Measurements from ENCODE around the gene CPSF2. TPM values are rescaled to one million over a fixed set of nuclear protein-coding genes. Genes with fewer than 3 reads are reported as not detected.

Gene CPSF2
- polyA plus RNA-seq, 1 of the 3 experiments (the other 2 are of a cell fraction): 11.7 TPM

GRCh38 chr14:92207928-92208265 is 86.1 kb downstream of the CPSF2 start:
- no peak overlapping the region for H3K4me2 ChIP-seq
- no peak overlapping the region for H3K4me3 ChIP-seq (ENCODE audit: low read depth in 2 of 2, low read length in 1 of 2)
- H3K4me1 ChIP-seq (ENCODE audit: control insufficient read depth in 1 of 2, insufficient read depth in 2 of 2, low read depth in 1 of 2, low read length in 1 of 2): no peaks in the 10 kb centered on the region
- TF ChIP-seq POLR2AphosphoS5 (IDR thresholded peaks at IDR 0.05; ENCODE audit: low read depth, low read length) (no peak), EZH2phosphoT487 (IDR thresholded peaks at IDR 0.05; ENCODE audit: borderline replicate concordance, low read depth) (no peak), MAX (IDR thresholded peaks at IDR 0.05; ENCODE audit: low read depth) (no peak), FOXM1 (IDR thresholded peaks at IDR 0.05; ENCODE audit: low read depth) (no peak), ELF1 (IDR thresholded peaks at IDR 0.05) (no peak), RAD21 (IDR thresholded peaks at IDR 0.05; ENCODE audit: low read length) (no peak), TCF12 (IDR thresholded peaks at IDR 0.05) (no peak), YY1 (IDR thresholded peaks at IDR 0.05; ENCODE audit: low read depth) (no peak), CTCF (IDR thresholded peaks at IDR 0.05) (no peak), GABPA (IDR thresholded peaks at IDR 0.05; ENCODE audit: low read depth) (no peak), FOSL2 (IDR thresholded peaks at IDR 0.05; ENCODE audit: borderline replicate concordance, low read depth) (no peak), TAF1 (IDR thresholded peaks at IDR 0.05; ENCODE audit: borderline replicate concordance, low read depth, low read length) (no peak), ZBTB33 (IDR thresholded peaks at IDR 0.05; ENCODE audit: borderline replicate concordance, low read depth) (no peak), IRF3 (IDR thresholded peaks at IDR 0.05; ENCODE audit: low read depth, low read length) (no peak), NFIC (IDR thresholded peaks at IDR 0.05; ENCODE audit: borderline replicate concordance) (no peak), GATA2 (CRISPR knock-in tag; IDR thresholded peaks at IDR 0.05) (no peak), FOXJ3 (CRISPR knock-in tag; IDR thresholded peaks at IDR 0.05) (no peak), USF1 (IDR thresholded peaks at IDR 0.05; ENCODE audit: borderline replicate concordance, low read depth) (no peak), PBX3 (IDR thresholded peaks at IDR 0.05) (no peak), MEF2A (IDR thresholded peaks at IDR 0.05; ENCODE audit: borderline replicate concordance, low read depth) (no peak)
- DNase-seq: no peak
- H3K36me3 ChIP-seq (replicated peaks in 1 of 2; ENCODE audit: control insufficient read depth in 1 of 2, insufficient read depth in 2 of 2, low read length in 1 of 2): no peaks in the 10 kb centered on the region
- H3K9ac ChIP-seq: no peak overlapping the region
- whole genome bisulfite sequencing (ENCODE audit: low lambda C conversion rate): 3% methylated on average over 5 of the region's 6 CpGs
- no peaks in the 10 kb centered on the region for H3F3A ChIP-seq (replicated peaks; ENCODE audit: insufficient read depth)
- no peak overlapping the region for H2AFZ ChIP-seq (ENCODE audit: low read depth)
- no peaks in the 10 kb centered on the region for H3K9me2 ChIP-seq
- H3K79me2 ChIP-seq (ENCODE audit: insufficient read depth): no peaks in the 10 kb centered on the region
- POLR2A ChIA-PET: no interaction called here
- H4K20me1 ChIP-seq (ENCODE audit: insufficient read depth): no peaks in the 10 kb centered on the region
- H3K27ac ChIP-seq (ENCODE audit: low read depth in 2 of 2, low read length in 1 of 2): no peak overlapping the region
- peaks cover 39% of the 10 kb centered on the region for H3K27me3 ChIP-seq (ENCODE audit: insufficient read depth)
- no peaks in the 10 kb centered on the region for H3K9me3 ChIP-seq
- CTCF ChIA-PET: no interaction called here
